Suprapubic skin (tissue), 4 donors: ENCODE data around the gene TWIST2. TPM values are rescaled to one million over a fixed set of nuclear protein-coding genes. Genes with fewer than 3 reads are reported as not detected.

ENCODE experiments used
- DNase-seq, 2 donors: peaks; one replicate each; pipeline ENCODE4 v3.0.0-alpha.2; 2019; ENCODE audit warnings: low spot score in 2 of 2
- H3K27ac ChIP-seq: fragments of 200-600 bp; sonication (generic); one replicate; pipeline ENCODE4 v1.5.1; 2019
- H3K27me3 ChIP-seq: fragments of 200-600 bp; sonication (generic); one replicate; pipeline ENCODE4 v1.5.1; 2019
- H3K36me3 ChIP-seq: fragments of 200-600 bp; sonication (generic); one replicate; pipeline ENCODE4 v1.5.1; 2019
- H3K4me1 ChIP-seq: fragments of 200-600 bp; sonication (generic); one replicate; pipeline ENCODE4 v1.5.1; 2019
- H3K4me3 ChIP-seq: fragments of 200-600 bp; sonication (generic); one replicate; pipeline ENCODE4 v1.5.1; 2019; ENCODE audit warnings: mild to moderate bottlenecking
- H3K9me3 ChIP-seq: fragments of 200-600 bp; sonication (generic); one replicate; pipeline ENCODE4 v1.5.1; 2019
- CTCF ChIP-seq, 2 donors: fragments of 200-600 bp in 1 of 2; fragments of 450-650 bp in 1 of 2; sonication (generic) in 1 of 2; IDR thresholded peaks; one replicate each; pipeline ENCODE4 v1.5.1; 2016 to 2019; ENCODE audit warnings: antibody characterized with exemption in 2 of 2, mild to moderate bottlenecking in 1 of 2, moderate library complexity in 1 of 2
- EP300 ChIP-seq: sonication (generic); formaldehyde crosslinking; IDR thresholded peaks from one replicate; pipeline ENCODE4 v1.6.1; 2017; ENCODE audit warnings: antibody characterized with exemption
- POLR2A ChIP-seq, 2 donors: fragments of 450-650 bp; IDR thresholded peaks; one replicate each; pipeline ENCODE4 v1.6.1; 2017; ENCODE audit warnings: antibody characterized with exemption in 2 of 2, mild to moderate bottlenecking in 2 of 2, moderate library complexity in 2 of 2
- POLR2AphosphoS5 ChIP-seq, 3 donors: sonication (generic); formaldehyde crosslinking; IDR thresholded peaks; one replicate each; pipeline ENCODE4 v1.6.1; 2017; ENCODE audit warnings: antibody characterized with exemption in 3 of 3
- WGBS: methylation state at CpG from one replicate; pipeline ENCODE4 v1.1.5; 2018; 5-methylcytosine and 5-hydroxymethylcytosine counted together
- total RNA-seq, 4 donors: library from RNA; depleted of rRNA; stranded (reverse); fragments of >200 nt; gene quantifications; one replicate each; pipeline ENCODE4 v1.1.0, GENCODE V29; 2016

Gene TWIST2
- total RNA-seq, 4 donors from 2014 or later = 14.7 to 72.7 (median 30.4) TPM

DNA sequence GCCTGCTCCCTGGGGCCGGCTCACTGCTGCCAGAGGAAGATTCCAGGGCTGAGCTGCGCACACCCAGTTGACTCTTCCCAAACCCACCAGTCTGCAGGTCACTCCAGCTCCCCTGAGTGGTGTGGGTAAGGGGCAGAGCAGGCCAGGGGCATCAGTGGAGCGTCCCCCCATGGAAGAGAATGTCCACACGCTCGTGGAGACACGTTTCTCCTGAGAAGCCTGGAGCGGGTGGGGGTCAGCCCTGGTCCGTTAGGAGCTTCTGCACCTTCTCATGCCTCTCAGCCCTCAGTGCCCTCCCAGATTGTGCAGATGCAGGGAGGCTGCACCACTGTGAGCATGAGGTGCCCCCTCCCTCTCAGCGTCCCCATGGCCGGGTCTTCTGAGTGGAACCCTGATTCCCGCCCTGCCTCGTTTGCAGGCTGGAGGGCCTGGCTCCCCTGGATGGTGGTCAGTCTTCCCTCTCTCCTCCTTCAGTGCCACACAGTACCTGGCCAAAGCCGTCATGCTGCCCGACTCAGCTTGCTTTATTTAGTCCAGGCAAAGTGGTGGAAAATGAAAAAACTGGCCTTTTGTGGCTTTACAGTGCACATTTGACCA is 37.0 kb downstream of the TWIST2 start:
- no peaks in the 10 kb centered on the region for H3K36me3 ChIP-seq
- no peaks in the 10 kb centered on the region for H3K9me3 ChIP-seq
- TF ChIP-seq POLR2A (IDR thresholded peaks at IDR 0.05) (no peak), CTCF (IDR thresholded peaks at IDR 0.05) (no peak), EP300 (no peak), POLR2AphosphoS5 (IDR thresholded peaks at IDR 0.05) (no peak)
- 81% methylated on average over 5 of the region's 14 CpGs for WGBS
- peak in 1 of 2 donors; percentile 74 for DNase-seq
- peaks cover 19% of the 10 kb centered on the region for H3K27me3 ChIP-seq
- no peak overlapping the region for H3K27ac ChIP-seq
- peaks cover 17% of the 10 kb centered on the region for H3K4me1 ChIP-seq
- H3K4me3 ChIP-seq = no peak overlapping the region

GRCh38 chr2:238886453-238887094 is 38.7 kb downstream of the TWIST2 start:
- no peak for DNase-seq
- TF ChIP-seq EP300 = no peak
- TF ChIP-seq POLR2AphosphoS5 (IDR thresholded peaks at IDR 0.05) = no peak
- no peak for TF ChIP-seq POLR2A (IDR thresholded peaks at IDR 0.05)
- no peak for TF ChIP-seq CTCF (IDR thresholded peaks at IDR 0.05)

DNA sequence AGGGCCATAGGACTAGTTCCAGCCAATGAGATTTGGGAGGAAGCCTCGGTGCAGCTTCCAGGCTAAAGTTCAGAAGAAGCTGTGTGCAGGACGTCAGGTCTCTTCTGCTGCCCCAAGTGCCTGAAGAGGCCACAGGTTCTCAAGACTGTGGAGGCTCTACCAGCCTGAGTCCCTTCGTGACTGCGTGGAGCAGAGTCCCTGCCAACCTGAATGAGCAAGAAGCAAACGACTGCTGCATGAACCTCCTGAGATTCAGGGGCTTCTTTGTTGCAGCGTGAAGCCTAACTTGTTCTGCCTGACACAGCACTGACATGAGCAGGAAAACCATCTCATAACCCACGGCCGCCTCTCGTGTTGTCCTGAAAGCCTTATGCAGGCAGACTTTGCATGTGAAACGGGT is 39.7 kb downstream of the TWIST2 start:
- no peaks in the 10 kb centered on the region for H3K9me3 ChIP-seq
- peaks cover 19% of the 10 kb centered on the region for H3K27me3 ChIP-seq
- TF ChIP-seq POLR2AphosphoS5 (IDR thresholded peaks at IDR 0.05) (no peak), POLR2A (IDR thresholded peaks at IDR 0.05) (no peak), CTCF (IDR thresholded peaks at IDR 0.05) (no peak), EP300 (no peak)
- 78% methylated on average over 10 of the region's 10 CpGs for WGBS
- peaks cover 22% of the 10 kb centered on the region for H3K4me1 ChIP-seq
- no peak for DNase-seq
- H3K27ac ChIP-seq = no peak overlapping the region
- no peak overlapping the region for H3K4me3 ChIP-seq
- H3K36me3 ChIP-seq = no peaks in the 10 kb centered on the region

More at GRCh38 chr2:238886453-238887094, 38.7 kb downstream of the TWIST2 start:
- 65% methylated on average over 13 of the region's 13 CpGs for WGBS
- Histone ChIP-seq H3K4me3 (no peak overlapping the region), H3K9me3 (no peaks in the 10 kb centered on the region), H3K4me1 (peaks cover 16% of the 10 kb centered on the region), H3K27ac (no peak overlapping the region), H3K27me3 (peaks cover 19% of the 10 kb centered on the region), H3K36me3 (no peaks in the 10 kb centered on the region)

GRCh38 chr2:238888781-238889180 is 40.9 kb downstream of the TWIST2 start:
- WGBS = 60% methylated on average over 2 of the region's 2 CpGs
- Histone ChIP-seq H3K9me3 (no peaks in the 10 kb centered on the region), H3K27ac (no peak overlapping the region), H3K4me1 (peaks cover 21% of the 10 kb centered on the region), H3K27me3 (peaks cover 13% of the 10 kb centered on the region), H3K36me3 (no peaks in the 10 kb centered on the region), H3K4me3 (no peak overlapping the region)
- no peak for DNase-seq
- no peak for TF ChIP-seq EP300
- no peak for TF ChIP-seq CTCF (IDR thresholded peaks at IDR 0.05)
- no peak for TF ChIP-seq POLR2AphosphoS5 (IDR thresholded peaks at IDR 0.05)
- no peak for TF ChIP-seq POLR2A (IDR thresholded peaks at IDR 0.05)

DNA sequence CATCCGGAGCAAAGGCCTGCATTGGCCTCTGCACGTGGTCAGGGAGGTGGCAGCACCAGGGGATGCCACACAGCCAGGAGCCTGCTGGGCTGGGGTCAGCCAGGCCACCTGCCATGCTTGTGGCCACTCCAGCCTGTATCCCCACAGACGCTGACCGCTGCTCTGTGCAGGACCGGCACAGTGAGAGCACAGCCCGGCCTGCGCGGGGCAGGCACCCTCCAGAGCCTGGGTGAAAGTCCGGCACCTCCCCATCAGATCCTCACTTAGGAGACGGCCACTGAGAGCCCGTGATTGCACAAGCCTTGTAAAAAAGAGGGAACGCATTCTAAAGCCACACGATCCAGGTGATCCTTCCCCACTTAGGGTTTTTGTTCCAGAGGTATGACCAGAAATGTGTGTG is 42.2 kb downstream of the TWIST2 start:
- DNase-seq = no peak
- H3K4me1 ChIP-seq = peaks cover 17% of the 10 kb centered on the region
- 87% methylated on average over 6 of the region's 13 CpGs for WGBS

More for the DNA sequence above, 42.2 kb downstream of the TWIST2 start:
- Histone ChIP-seq H3K4me3 (no peak overlapping the region), H3K36me3 (no peaks in the 10 kb centered on the region), H3K27me3 (peaks cover under 1% of the 10 kb centered on the region), H3K9me3 (no peaks in the 10 kb centered on the region), H3K27ac (no peak overlapping the region)
- TF ChIP-seq POLR2A (IDR thresholded peaks at IDR 0.05) = no peak
- no peak for TF ChIP-seq CTCF (IDR thresholded peaks at IDR 0.05)
- no peak for TF ChIP-seq POLR2AphosphoS5 (IDR thresholded peaks at IDR 0.05)
- no peak for TF ChIP-seq EP300
